IPS DF 19.7 (cell line): ENCODE measurements around the gene RFWD3.

Experiments
- DNase-seq: peaks from one replicate; pipeline ENCODE4 v3.0.0-alpha.2; 2013; ENCODE audit warnings: low read depth, low spot score

The RFWD3 gene

GRCh38 chr16:74623214-74623838 lies 43.4 kb downstream of the RFWD3 start:
- DNase-seq = no peak

DNA sequence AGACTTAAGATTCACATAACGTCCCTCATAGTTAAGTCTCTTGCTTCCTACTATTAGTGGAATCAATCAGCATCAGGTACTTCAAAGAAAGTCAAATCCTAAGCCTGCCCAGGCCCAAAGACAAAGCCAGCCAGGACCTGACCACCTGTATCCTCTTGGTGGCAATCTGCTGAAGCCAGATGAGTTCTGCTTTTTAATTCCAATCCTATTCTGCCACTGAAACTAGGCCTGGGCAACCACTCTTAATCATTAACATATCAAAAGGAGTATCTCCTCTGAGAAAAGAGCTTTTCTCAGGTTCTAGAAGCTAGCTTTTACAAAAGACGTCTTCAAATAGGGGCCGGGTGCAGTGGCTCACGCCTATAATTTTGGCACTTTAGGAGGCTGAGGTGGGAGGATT lies 44.7 kb downstream of the RFWD3 start:
- DNase-seq = no peak

DNA sequence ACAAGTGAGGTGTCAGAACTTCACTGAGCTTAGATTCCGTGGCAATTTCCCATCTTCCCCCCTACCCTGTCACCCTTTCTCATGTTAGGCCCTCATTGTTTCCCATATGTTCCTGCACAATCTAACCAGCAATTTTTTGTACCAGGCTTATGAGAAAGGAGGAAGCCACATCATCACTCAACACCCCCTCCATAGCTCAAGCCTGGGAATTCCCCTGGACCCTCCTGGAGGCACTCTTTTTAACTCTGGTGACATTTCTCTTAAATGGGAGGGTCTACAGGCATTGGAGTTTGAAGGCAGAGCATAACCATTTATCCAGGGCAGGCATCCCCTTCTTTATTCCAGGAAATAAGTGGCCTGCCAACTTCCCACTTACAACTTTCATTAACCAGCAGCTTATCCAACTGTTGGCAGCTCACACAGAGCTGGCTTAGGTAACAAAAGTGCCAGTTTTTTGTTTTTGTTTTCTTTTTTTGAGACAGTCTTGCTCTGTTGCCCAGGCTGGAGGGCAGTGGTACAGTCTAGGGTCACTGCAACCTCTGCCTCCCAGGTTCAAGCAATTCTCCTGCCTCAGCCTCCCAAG lies 49.4 kb downstream of the RFWD3 start:
- no peak for DNase-seq

DNA sequence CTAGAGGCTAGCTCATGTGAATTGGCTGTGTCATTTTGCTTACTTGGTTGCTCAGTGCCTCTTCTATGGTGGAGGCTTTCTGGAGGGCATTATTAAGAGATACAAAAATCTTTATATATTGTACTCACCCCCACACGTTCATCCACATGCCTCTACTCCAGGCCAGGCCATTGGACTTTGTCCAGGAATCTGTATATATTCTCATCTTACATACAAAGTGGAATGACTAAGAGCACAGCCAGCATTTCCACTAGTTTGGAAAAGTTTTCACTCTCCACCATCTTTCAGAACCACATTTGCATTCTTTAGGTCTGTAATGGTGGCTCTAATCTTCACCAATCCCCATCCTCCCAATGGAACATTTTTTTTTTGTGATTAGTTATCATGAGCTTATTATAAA lies 55.0 kb downstream of the RFWD3 start:
- DNase-seq = no peak

DNA sequence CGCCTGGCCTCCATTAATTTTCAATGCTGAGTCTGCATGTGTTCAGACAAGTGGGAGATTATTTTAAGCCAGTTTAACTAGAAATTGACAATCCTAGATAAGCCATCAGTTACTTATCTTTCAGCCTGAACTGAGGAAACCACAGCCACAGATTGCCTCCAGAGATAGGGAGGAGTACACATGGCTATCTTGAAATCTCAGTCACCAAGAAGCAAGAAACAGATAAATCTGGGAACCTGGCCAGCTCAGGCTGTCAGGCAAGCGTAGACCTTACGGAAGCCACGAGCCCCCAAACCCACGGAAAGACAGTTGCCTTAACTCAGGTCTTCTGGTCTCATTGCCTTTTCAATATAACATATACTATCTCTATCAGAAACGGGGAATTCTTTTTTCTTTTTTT lies 57.7 kb downstream of the RFWD3 start:
- DNase-seq = no peak

GRCh38 chr16:74608381-74608780 lies 58.3 kb downstream of the RFWD3 start:
- no peak for DNase-seq

- DNase-seq = no peak
Measured at GRCh38 chr16:74607962-74608356, 58.7 kb downstream of the RFWD3 start.

DNA sequence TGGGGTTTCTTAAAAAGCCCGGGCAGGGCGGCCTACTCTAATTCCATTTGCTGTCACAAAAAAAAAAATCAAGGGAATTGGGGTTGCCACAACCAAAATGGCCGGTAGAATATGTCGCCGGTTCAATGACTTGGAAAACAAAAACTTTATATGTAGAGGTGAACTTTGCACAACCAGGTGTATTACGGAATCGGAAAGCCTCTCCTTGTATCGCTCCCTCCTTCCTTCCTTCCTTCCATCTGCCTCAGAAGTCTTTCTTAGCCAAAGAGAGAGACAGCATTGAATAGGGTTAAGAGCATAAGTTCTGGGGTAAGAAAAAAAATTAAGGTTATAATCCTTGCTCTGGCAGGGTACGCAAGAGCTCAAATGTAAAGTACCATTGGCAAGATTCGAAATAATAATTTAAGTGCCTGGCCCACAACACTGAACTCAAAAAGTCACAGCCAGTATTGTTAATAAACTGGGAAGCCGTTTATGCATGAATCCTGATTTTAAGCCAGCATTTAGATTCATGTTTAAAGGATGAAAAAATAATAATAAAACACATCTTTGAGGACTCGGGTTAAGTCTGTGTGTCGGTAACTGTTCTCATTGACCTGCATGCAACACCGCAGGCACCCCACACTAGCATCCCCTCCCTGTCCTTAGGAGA lies 59.2 kb downstream of the RFWD3 start:
- DNase-seq = no peak

GRCh38 chr16:74606521-74607309 lies 60.0 kb downstream of the RFWD3 start, which contains the start of gene GLG1:
GLG1 (minus strand) TSS chr16:74607114; CDS start chr16:74607094, 20 bp downstream.
- DNase-seq = no peak

DNA sequence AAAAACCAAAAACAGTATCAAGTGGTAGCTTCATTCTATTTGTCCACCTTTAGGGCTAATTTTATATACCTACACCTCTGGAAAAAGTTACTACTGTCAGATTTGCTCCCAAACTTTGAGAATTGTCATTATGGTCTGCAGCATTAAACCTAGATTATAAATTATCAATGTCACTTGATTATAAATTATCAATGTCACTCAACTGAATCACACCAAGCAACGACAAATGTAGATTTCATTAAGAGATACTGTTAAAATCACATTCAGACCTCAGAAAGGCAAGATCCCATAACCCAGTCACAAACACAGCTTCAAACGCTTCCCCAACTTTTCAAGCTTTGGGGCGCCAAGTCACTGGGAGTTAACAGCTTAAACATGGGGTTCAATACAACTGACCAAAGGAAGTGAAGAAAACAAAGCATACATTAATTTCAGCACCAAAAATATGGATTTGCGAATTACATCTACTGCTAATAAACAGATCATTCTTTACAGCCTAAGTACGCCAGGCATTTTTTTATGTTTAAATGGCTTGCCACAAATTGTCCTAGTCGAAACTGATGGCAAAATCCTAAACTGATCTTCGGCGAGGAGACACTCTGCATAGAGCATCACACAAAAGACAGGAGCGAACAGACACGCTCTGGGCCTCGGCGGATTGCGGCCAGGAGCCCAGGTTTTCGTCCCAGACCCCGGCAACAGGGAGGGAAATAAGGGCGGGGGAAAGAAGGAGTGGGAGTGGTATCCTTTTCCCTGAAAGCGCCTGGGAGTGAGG lies 60.7 kb downstream of the RFWD3 start:
- DNase-seq = no peak

DNA sequence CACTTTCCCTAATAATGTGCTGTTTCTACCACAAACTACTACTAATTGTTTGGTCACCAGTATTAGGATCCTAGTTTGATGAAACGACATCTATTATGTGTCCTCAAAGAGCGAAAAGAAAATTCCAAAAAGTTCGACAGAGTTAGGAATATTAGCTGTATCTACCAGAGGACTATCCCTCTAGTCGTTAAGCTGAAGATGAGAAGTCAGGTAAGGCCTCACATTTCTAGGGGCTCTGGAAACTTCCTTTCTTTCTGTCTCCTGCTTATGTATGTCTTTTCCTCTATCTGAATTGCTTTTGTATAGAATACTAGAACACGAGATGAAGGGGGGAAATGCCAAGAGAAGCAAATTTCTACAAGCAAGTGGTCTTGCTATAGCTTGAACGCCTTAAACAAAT lies 61.3 kb downstream of the RFWD3 start:
- DNase-seq = no peak

- no peak for DNase-seq
Measured at GRCh38 chr16:74603848-74604247, 62.8 kb downstream of the RFWD3 start.

- DNase-seq = no peak
Measured at GRCh38 chr16:74601126-74601871, 65.4 kb downstream of the RFWD3 start.

DNA sequence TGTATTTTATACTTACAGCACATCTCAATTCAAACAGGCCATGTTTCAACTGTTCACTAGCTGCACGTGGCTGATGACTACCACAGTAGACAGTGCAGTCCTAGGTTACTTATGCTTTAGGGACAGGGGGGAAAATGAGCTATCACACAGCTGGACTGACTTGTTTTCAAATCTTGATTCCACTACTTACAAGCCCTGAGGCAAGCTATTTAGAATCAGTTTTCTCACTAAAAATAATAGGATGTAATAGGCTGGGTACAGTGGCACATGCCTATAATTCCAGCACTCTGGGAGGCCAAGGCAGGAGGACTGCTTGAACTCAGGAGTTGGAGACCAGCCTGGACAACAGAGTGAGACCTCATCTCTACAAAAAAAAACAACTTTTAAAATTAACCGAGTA lies 70.1 kb downstream of the RFWD3 start:
- no peak for DNase-seq

- DNase-seq = no peak
Measured at GRCh38 chr16:74592847-74593246, 73.8 kb downstream of the RFWD3 start.

- DNase-seq = no peak
Measured at GRCh38 chr16:74591876-74592650, 74.6 kb downstream of the RFWD3 start.

DNA sequence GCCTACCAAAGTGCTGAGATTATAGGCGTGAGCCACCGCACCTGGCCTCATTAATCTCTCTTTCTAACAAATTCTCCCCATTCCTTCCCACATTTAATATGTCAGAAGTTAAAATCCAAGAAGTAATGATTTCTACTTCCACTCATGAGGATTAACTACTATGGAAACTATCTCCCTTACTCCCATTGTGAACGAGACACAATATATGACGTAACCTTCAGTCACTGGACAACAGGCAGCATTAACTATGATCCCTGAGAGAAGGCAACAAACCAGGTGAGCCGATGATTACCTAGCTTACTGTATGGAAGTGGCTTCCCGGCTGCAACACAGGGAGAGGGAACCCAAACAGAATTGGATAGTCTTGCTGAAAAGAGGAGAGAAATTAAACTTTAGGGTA lies 79.7 kb downstream of the RFWD3 start:
- no peak for DNase-seq

DNA sequence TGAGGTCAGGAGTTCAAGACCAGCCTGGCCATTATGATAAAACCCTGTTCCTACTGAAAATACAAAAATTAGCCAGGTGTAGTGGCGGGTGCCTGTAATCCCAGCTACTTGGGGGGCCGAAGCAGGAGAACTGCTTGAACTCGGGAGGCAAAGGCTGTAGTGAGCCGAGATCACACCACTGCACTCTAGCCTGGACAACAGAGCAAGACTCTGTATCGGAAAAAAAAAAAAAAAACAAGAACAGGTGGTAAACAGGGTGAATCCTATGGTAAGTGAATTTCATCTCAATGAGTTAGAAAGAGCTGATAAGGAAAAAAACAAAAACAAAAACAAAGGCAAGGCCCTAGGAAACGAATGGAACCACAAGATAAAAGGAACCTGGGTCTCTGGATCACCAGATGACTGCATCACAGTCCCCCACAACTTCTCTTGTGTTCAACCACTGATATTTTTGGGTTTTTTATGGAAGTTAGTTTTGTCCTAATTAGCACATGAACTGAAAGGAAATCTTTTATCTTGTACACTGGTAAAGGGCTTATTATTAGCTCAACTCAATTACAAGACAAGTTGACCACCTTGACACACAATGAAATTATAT lies 80.7 kb downstream of the RFWD3 start:
- no peak for DNase-seq

GRCh38 chr16:74583926-74584666 lies 82.6 kb downstream of the RFWD3 start:
- no peak for DNase-seq
